Fibroblast of gingiva (primary cell): Measurements from ENCODE around the gene SLC17A4.

Experiments
- DNase-seq: peaks from one replicate; pipeline ENCODE4 v3.0.0-alpha.2; 2011; ENCODE audit warnings: low read depth

Gene SLC17A4

DNA sequence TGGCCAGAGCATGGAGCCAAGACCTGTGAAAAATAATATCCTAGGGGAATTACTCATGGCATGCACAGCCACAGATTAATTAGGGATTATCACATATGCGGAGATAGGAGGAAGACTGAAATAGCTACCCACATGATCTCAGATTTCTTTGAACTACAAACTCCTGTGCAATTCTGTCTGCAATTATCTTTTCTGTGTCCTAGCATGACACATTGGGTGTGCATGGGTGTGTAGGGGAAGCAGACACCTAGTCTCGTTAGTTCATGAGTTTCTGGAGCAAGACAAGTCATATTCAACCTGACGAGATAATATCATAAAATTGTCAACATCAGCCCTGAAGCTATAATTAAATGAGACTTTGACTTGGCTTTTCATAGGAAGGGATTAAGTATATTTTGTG is 3.6 kb upstream of the SLC17A4 start:
- DNase-seq, result no peak

DNA sequence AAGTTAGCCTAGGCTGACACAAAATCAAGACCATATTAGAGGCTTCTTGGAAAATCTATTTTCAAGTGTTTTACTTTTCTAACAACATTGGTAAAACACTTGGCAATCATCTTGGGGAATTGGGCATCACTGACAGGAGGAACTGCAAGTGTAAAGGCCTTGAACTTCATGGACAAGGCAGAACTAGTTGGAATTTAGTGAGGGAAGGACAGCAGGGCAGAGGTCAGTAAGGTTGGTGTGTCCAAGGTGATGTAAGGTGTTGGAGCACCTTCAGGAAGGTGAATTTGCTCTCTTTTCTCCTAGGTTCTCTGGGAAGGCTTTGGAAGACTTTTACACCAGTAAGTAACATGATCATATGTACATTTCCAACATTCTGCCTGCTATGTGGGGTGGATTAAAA is 1.5 kb upstream of the SLC17A4 start:
- no peak for DNase-seq

- no peak for DNase-seq
Measured at GRCh38 chr6:25755483-25755882, 941 bp downstream of the SLC17A4 start.

GRCh38 chr6:25756382-25757363 is 2.1 kb downstream of the SLC17A4 start:
- no peak for DNase-seq

DNA sequence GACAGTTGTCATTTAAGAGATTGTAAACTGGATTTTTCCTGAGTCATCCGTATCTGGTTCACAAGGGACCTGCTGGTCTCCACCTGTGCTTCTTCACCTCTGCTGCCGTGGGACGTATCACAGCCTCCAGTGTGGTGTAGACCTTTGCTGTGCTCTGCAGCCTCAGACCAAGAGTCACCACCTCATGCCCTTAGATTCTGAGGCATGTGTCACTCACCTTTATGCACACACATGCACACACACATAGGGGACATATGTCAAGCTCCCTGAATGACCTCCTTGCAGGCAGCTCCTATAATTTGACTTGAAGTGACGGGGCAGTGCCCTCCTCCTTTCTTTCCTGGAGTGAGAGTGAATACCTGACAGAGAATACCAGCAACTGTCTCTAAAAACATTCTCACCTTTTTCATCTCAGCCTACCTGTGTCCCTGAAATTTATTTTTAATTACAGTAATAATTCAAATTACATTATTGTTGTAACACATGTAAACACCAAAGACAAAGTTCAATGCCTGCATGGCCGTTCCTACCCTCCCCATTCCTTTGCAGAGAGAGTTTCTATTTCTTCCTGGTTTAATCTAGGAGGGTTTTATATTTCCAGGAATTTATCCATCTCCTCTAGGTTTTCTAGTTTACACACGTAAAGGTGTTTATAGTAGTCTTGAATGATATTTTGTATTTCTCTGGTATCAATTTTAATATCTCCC is 3.5 kb downstream of the SLC17A4 start:
- no peak for DNase-seq

DNA sequence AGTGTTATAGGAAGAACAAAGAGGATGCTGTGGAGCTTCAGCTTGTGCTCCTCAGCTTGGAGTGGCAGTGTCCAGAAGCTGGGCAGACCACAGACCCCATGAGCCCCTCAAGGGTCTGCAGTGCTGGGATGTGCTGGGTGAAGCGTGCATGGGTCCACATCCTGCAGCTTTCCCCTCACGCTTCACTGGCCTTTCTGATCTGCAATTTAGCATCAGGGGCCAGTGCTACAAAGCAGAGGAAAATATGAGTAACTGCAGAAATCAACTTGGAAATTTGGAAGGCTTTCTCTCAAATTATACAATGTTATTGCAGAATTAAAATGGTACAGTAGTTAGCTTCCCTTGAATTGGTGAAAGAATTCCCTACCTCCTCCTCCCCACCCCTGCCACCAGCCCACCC is 10.1 kb downstream of the SLC17A4 start:
- DNase-seq, result no peak

GRCh38 chr6:25768566-25768965 is 14.0 kb downstream of the SLC17A4 start:
- DNase-seq, result no peak

DNA sequence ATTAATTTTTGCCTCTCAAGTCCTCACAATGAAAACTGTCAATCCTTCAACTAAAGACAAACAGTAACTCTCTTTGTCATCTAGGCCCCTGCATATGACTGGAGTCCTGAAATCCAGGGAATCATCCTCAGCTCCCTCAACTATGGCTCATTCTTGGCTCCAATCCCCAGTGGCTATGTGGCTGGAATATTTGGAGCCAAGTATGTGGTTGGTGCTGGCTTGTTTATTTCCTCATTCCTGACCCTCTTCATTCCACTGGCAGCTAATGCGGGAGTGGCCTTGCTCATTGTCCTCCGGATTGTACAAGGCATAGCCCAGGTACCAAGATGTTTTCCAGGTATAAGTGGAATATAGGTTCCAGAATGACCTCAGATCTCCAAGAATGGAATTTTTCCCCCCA is 15.4 kb downstream of the SLC17A4 start:
- no peak for DNase-seq

GRCh38 chr6:25774120-25774715 is 19.7 kb downstream of the SLC17A4 start:
- no peak for DNase-seq

DNA sequence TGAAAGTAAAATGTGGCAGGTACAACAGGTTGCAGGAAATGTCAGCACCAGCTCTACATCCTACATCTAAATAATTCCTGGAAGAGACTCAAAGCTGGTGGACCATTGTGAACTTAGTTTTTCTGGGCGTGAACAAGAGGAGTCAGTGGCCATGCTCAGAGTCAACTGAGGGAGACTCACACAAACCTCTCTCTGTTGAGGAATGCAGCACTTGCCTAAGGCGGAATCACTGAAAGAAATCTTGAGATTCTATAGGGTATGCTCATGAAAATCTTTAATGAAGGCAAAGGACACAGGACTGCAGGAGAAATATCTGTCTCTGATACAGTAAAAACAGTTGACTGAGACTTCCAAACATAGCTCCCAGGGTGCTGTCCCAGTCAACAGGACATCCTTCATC is 22.5 kb downstream of the SLC17A4 start:
- DNase-seq, result no peak

- DNase-seq, result no peak
Measured at GRCh38 chr6:25777856-25778649, 23.5 kb downstream of the SLC17A4 start.

- DNase-seq, result no peak
Measured at GRCh38 chr6:25781134-25781533, 26.6 kb downstream of the SLC17A4 start.

- DNase-seq, result no peak
Measured at GRCh38 chr6:25787428-25787827, 32.9 kb downstream of the SLC17A4 start.

DNA sequence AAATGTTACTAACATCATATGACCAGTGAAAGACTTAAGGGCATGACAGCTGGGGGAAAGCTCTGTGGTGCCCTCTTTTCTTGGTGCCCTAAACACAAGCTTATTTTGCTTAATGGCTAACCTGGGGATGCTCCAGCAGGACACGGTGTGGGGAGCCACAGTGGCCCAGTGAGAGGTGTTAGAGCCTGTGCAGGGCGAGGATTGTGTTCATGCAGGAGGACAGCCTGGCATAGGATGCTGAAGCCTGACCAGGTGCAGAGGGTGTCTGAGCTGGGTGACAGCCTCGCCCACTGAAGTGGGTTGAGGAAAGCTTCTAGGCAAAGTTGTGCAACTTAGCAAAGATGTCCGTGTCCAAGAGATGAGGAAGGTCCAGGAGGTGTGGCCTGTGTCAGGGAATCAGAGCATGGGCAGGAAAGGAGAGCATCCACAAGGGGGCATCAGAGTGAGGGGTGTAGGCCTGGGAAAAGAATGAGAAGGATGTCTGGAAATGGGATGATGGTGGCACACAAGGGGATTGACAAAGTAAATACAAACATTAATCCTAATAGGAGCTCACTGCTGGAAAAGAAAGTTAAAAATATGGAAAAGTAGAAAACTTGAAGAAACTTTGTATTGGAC is 33.9 kb downstream of the SLC17A4 start:
- peak; percentile 45 for DNase-seq

GRCh38 chr6:25789475-25789874 is 34.9 kb downstream of the SLC17A4 start:
- no peak for DNase-seq

DNA sequence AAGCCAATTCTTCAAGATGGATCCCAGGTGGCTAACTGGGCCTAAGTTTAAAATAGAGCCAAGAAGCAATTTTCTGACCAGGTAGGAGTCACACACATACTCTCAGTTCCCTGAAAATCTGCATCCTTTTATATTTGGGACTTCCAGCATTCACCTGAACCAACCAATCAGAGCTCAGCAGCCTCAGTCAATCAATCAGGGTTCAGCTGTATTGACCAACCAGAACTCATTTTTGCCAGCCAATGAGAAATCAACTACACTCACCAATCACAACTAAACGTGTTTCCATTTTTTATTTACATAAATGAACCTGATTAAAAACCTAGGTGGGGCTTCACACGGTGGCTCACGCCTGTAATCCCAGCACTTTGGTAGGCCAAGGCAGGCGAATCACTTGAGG is 37.5 kb downstream of the SLC17A4 start:
- DNase-seq, result no peak

GRCh38 chr6:25793970-25794369 is 39.4 kb downstream of the SLC17A4 start:
- DNase-seq, result no peak

GRCh38 chr6:25794784-25795183 is 40.2 kb downstream of the SLC17A4 start:
- no peak for DNase-seq

- DNase-seq, result no peak
Measured at GRCh38 chr6:25801436-25801835, 46.9 kb downstream of the SLC17A4 start.

DNA sequence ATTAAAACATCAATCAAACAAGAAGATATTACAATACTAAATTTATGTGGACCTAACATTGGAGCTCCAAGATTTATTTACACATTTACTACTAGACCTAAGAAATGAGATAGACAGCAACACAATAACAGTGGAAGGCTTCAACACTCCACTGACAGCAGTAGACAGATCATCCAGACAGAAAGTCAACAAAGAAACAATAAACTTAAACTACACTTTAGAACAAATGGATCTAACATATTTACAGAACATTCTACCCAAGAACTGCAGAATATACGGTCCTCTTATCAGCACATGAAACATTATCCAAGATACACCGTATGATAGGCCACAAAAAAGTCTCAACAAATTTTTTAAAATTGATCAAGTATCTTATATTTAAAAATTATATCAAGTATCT is 50.3 kb downstream of the SLC17A4 start:
- no peak for DNase-seq

GRCh38 chr6:25815194-25815593 is 60.7 kb downstream of the SLC17A4 start:
- DNase-seq, result no peak

DNA sequence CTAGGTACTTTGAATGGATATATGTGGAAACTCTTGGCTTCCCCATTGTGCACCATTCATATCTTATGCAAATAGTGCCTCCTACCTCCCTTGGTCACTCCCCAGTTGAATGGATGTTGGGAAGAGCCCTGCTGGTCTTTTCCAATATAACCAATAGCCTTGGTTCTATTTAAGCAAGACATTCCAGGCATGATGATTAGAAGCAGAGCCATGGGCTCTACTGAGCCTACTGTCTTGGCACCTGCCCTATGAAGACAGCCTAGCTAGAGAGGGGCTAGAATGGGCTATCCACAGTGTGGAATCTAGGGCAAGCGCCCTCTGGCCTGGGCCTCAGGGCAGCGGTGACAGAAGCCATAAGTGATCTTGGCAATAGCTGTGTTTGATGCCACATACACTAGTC is 61.7 kb downstream of the SLC17A4 start:
- DNase-seq, result no peak
